Measurements from ENCODE around the gene TNFRSF19. TPM values are rescaled to one million over a fixed set of nuclear protein-coding genes. Genes with fewer than 3 reads are reported as not detected.

TNFRSF19 gene
- total and polyA plus RNA-seq, 10 donors, result 1.0 to 12.2 (median 3.8) TPM

DNA sequence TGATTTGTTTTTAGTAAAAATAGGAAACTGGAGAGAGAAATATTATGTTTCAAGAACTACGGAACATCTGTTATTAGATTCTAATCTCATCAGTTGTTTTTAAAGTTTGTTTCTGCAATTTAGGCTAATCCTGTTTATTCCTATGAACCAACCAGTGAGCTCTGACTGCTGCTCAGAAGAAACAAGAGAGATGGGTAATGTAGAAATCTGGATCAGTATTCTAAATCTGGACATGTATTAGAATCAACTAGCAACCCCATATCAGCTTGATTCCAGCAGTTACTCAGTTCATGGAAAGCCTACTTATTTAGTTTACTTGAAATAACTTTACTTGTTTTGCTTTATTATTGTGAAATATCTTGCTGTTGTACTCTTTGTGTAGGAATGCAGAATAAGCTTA is 115.2 kb downstream of the TNFRSF19 start:
- Histone ChIP-seq H3K9me3 (peaks cover 0 to 32% (median 21%) of the 10 kb centered on the region in 8 donors), H3K27me3 (replicated peaks in 1 of 7) (peaks cover 0 to 8% (median 0%) of the 10 kb centered on the region in 7 donors), H3K4me3 (no peak overlapping the region), H3K4me1 (no peaks in the 10 kb centered on the region), H3K27ac (no peak overlapping the region), H3K36me3 (no peaks in the 10 kb centered on the region)
- intact Hi-C loops (cut with DNase I; ENCODE audit: low total_unique reads), result no loop called here
- TF ChIP-seq POLR2A (IDR thresholded peaks at IDR 0.05), result no peak
- TF ChIP-seq POLR2AphosphoS5 (IDR thresholded peaks at IDR 0.05), result no peak
- TF ChIP-seq, protein P1, sequence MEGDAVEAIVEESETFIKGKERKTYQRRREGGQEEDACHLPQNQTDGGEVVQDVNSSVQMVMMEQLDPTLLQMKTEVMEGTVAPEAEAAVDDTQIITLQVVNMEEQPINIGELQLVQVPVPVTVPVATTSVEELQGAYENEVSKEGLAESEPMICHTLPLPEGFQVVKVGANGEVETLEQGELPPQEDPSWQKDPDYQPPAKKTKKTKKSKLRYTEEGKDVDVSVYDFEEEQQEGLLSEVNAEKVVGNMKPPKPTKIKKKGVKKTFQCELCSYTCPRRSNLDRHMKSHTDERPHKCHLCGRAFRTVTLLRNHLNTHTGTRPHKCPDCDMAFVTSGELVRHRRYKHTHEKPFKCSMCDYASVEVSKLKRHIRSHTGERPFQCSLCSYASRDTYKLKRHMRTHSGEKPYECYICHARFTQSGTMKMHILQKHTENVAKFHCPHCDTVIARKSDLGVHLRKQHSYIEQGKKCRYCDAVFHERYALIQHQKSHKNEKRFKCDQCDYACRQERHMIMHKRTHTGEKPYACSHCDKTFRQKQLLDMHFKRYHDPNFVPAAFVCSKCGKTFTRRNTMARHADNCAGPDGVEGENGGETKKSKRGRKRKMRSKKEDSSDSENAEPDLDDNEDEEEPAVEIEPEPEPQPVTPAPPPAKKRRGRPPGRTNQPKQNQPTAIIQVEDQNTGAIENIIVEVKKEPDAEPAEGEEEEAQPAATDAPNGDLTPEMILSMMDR (IDR thresholded peaks at IDR 0.05 in 8 of 11, conservative IDR thresholded peaks at IDR 0.05 in 3 of 11), result no peak
- DNase-seq, result no peak
- WGBS, 5 donors, result 80 to 98% (median 91%) methylated on average over 1 of the region's 1 CpG

- H3K36me3 ChIP-seq, result no peaks in the 10 kb centered on the region
- no peak overlapping the region for H3K4me3 ChIP-seq
- TF ChIP-seq POLR2AphosphoS5 (IDR thresholded peaks at IDR 0.05) (no peak), POLR2A (IDR thresholded peaks at IDR 0.05) (no peak)
- TF ChIP-seq, protein P1 (IDR thresholded peaks at IDR 0.05 in 8 of 11, conservative IDR thresholded peaks at IDR 0.05 in 3 of 11), result no peak
- H3K27me3 ChIP-seq (replicated peaks in 1 of 7), result no peaks in the 10 kb centered on the region
- H3K27ac ChIP-seq, result no peak overlapping the region
- 86 to 96% (median 94%) methylated on average over 3 of the region's 3 CpGs for WGBS, 5 donors
- intact Hi-C loops (cut with DNase I; ENCODE audit: low total_unique reads), result no loop called here
- peaks cover 0 to 32% (median 21%) of the 10 kb centered on the region in 8 donors for H3K9me3 ChIP-seq
- no peaks in the 10 kb centered on the region for H3K4me1 ChIP-seq
- DNase-seq, result no peak
Measured at GRCh38 chr13:23686948-23687347, 116.7 kb downstream of the TNFRSF19 start.

GRCh38 chr13:23687614-23688013 is 117.4 kb downstream of the TNFRSF19 start:
- Histone ChIP-seq H3K27me3 (replicated peaks in 1 of 7) (no peaks in the 10 kb centered on the region), H3K4me1 (peaks cover 0 to 4% (median 0%) of the 10 kb centered on the region in 6 donors), H3K27ac (no peak overlapping the region), H3K9me3 (peaks cover 0 to 30% (median 21%) of the 10 kb centered on the region in 8 donors), H3K4me3 (no peak overlapping the region), H3K36me3 (no peaks in the 10 kb centered on the region)
- intact Hi-C loops (cut with DNase I; ENCODE audit: low total_unique reads), result no loop called here
- WGBS, 5 donors, result 78 to 90% (median 86%) methylated on average over 5 of the region's 5 CpGs
- TF ChIP-seq POLR2A (IDR thresholded peaks at IDR 0.05) (no peak), POLR2AphosphoS5 (IDR thresholded peaks at IDR 0.05) (no peak)
- TF ChIP-seq, protein P1 (IDR thresholded peaks at IDR 0.05 in 8 of 11, conservative IDR thresholded peaks at IDR 0.05 in 3 of 11), result no peak
- no peak for DNase-seq

DNA sequence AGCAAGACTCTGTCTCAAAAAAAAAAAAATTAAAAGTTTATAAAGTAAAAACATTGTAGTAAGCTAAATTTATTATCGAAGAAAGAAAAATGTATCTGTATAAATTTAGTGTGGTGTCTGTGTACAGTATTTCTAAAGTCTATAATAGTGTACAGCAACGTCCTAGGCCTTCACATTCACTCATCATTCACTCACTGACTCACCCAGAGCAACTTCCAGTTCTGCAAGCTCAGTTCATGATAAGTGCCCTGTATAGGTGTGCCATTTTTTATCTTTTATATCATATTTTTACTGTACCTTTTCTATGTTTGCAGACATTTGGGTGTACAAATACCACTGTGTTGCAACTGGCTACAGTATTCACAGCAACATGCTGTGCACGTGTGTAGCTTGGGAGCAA is 118.1 kb downstream of the TNFRSF19 start:
- intact Hi-C loops (cut with DNase I; ENCODE audit: low total_unique reads), result no loop called here
- H3K4me3 ChIP-seq, result no peak overlapping the region
- H3K4me1 ChIP-seq, result peaks cover 0 to 11% (median 0%) of the 10 kb centered on the region in 6 donors
- no peak overlapping the region for H3K27ac ChIP-seq
- WGBS, 5 donors, result 78 to 93% (median 89%) methylated on average over 3 of the region's 3 CpGs
- no peaks in the 10 kb centered on the region for H3K36me3 ChIP-seq
- peaks cover 0 to 24% (median 20%) of the 10 kb centered on the region in 8 donors for H3K9me3 ChIP-seq
- TF ChIP-seq POLR2AphosphoS5 (IDR thresholded peaks at IDR 0.05) (no peak), POLR2A (IDR thresholded peaks at IDR 0.05) (no peak)
- TF ChIP-seq, protein P1 (IDR thresholded peaks at IDR 0.05 in 8 of 11, conservative IDR thresholded peaks at IDR 0.05 in 3 of 11), result no peak
- no peak for DNase-seq
- no peaks in the 10 kb centered on the region for H3K27me3 ChIP-seq (replicated peaks in 1 of 7)

Data from spleen (tissue), 11 donors.